PC-3 (cell line): Measurements from ENCODE around the gene CHMP2A.

Experiments
- EZH2 ChIP-seq: fragments of 300-600 bp; sonication (generic); IDR thresholded peaks from one replicate; pipeline ENCODE4 v1.6.1; 2017; ENCODE audit warnings: antibody characterized with exemption, mild to moderate bottlenecking, low read length; ENCODE audit not compliant: unreplicated experiment
- EZH2phosphoT487 ChIP-seq: fragments of 300-600 bp; sonication (generic); IDR thresholded peaks from 2 replicates; pipeline ENCODE4 v1.6.1; 2018; ENCODE audit warnings: mild to moderate bottlenecking, antibody characterized with exemption, low read length, borderline replicate concordance
- TF ChIP-seq, protein P1 (sequence below): fragments of 300-600 bp; sonication (generic); conservative IDR thresholded peaks from 2 replicates; pipeline ENCODE4 v1.5.1; 2017; ENCODE audit warnings: antibody characterized with exemption, low read depth, mild to moderate bottlenecking, low read length

DNA sequence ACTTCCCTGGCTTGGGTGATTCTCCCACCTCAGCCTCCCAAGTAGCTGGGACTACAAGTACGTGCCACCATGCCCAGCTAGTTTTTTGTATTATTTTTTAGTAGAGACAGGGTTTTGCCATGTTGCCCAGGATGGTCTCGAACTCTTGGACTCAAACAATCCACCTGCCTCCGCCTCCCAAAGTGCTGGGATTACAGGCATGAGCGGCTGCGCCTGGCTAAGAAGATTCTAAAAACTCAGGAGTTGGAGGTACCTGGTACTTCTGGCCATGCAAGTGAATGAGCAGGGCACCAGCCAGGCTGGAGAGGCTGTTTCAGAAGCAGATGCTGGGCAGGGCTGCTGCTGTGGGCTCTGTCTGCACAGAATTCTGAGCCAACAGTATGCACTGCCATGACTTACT, 12.1 kb upstream of the CHMP2A start:
- TF ChIP-seq, protein P1, sequence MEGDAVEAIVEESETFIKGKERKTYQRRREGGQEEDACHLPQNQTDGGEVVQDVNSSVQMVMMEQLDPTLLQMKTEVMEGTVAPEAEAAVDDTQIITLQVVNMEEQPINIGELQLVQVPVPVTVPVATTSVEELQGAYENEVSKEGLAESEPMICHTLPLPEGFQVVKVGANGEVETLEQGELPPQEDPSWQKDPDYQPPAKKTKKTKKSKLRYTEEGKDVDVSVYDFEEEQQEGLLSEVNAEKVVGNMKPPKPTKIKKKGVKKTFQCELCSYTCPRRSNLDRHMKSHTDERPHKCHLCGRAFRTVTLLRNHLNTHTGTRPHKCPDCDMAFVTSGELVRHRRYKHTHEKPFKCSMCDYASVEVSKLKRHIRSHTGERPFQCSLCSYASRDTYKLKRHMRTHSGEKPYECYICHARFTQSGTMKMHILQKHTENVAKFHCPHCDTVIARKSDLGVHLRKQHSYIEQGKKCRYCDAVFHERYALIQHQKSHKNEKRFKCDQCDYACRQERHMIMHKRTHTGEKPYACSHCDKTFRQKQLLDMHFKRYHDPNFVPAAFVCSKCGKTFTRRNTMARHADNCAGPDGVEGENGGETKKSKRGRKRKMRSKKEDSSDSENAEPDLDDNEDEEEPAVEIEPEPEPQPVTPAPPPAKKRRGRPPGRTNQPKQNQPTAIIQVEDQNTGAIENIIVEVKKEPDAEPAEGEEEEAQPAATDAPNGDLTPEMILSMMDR = no peak
- TF ChIP-seq EZH2 (no peak), EZH2phosphoT487 (no peak)
